HepG2 (cell line): ENCODE data around the gene TRPV2. TPM values are rescaled to one million over a fixed set of nuclear protein-coding genes. Genes with fewer than 3 reads are reported as not detected.

ENCODE experiments used
- ATM ChIP-seq: fragments of 450-650 bp; IDR thresholded peaks from 2 replicates; pipeline ENCODE4 v1.7.1; 2017; ENCODE audit warnings: mild to moderate bottlenecking, borderline replicate concordance
- FOSL2 ChIP-seq: sonication (generic); formaldehyde crosslinking; IDR thresholded peaks from 2 replicates; pipeline ENCODE4 v1.4.0; 2020; ENCODE audit warnings: missing genetic modification reagents
- HNRNPK ChIP-seq: fragments of 200-400 bp; formaldehyde crosslinking; IDR thresholded peaks from 2 replicates; pipeline ENCODE4 v1.6.1; 2018; ENCODE audit warnings: low read length, low read depth, moderate library complexity, mild to moderate bottlenecking; ENCODE audit not compliant: poor library complexity, severe bottlenecking
- MED1 ChIP-seq: sonication (generic); formaldehyde crosslinking; IDR thresholded peaks from 2 replicates; pipeline ENCODE4 v1.4.0; 2020; ENCODE audit warnings: missing genetic modification reagents
- MLLT10 ChIP-seq: sonication (generic); formaldehyde crosslinking; IDR thresholded peaks from 2 replicates; pipeline ENCODE4 v1.4.0; 2020; ENCODE audit warnings: missing genetic modification reagents
- NFE2 ChIP-seq: sonication (generic); formaldehyde crosslinking; IDR thresholded peaks from 2 replicates; pipeline ENCODE4 v1.4.0; 2020; ENCODE audit warnings: missing genetic modification reagents
- RELA ChIP-seq: sonication (generic); formaldehyde crosslinking; IDR thresholded peaks from 2 replicates; pipeline ENCODE4 v1.4.0; 2020; ENCODE audit warnings: missing genetic modification reagents
- SOX6 ChIP-seq, 2 experiments: fragments of 450-650 bp in 1 of 2; sonication (generic) in 1 of 2; formaldehyde crosslinking in 1 of 2; IDR thresholded peaks; 2 replicates each; pipeline versions ENCODE4 v1.4.0 to v1.6.1; 2017 to 2020; ENCODE audit warnings: antibody characterized with exemption in 1 of 2, mild to moderate bottlenecking in 1 of 2, missing genetic modification reagents in 1 of 2
- SRSF4 ChIP-seq: fragments of 200-400 bp; formaldehyde crosslinking; IDR thresholded peaks from one replicate; pipeline ENCODE4 v1.6.1; 2018; ENCODE audit warnings: mild to moderate bottlenecking, low read depth, low read length, moderate library complexity; ENCODE audit not compliant: poor library complexity, severe bottlenecking
- TEAD3 ChIP-seq: optimal IDR thresholded peaks from 2 replicates; pipeline ENCODE3; 2016; ENCODE audit warnings: borderline replicate concordance
- THAP8 ChIP-seq: sonication (generic); formaldehyde crosslinking; IDR thresholded peaks from 2 replicates; pipeline ENCODE4 v1.5.1; 2020; ENCODE audit warnings: missing genetic modification reagents, mild to moderate bottlenecking, borderline replicate concordance
- TSC22D2 ChIP-seq: sonication (generic); formaldehyde crosslinking; IDR thresholded peaks from 2 replicates; pipeline ENCODE4 v1.5.1; 2020; ENCODE audit warnings: missing genetic modification reagents, mild to moderate bottlenecking, borderline replicate concordance
- ZBTB26 ChIP-seq: IDR thresholded peaks from 2 replicates; pipeline ENCODE4 v1.6.1; 2016; ENCODE audit warnings: missing compliant biosample characterization, missing genetic modification reagents, borderline replicate concordance
- ZBTB8A ChIP-seq: sonication (generic); formaldehyde crosslinking; IDR thresholded peaks from 2 replicates; pipeline ENCODE4 v1.4.0; 2020; ENCODE audit warnings: mild to moderate bottlenecking, low read depth, missing genetic modification reagents, borderline replicate concordance
- ZC3H13 ChIP-seq: sonication (generic); formaldehyde crosslinking; IDR thresholded peaks from 2 replicates; pipeline ENCODE4 v1.8.1; 2023; ENCODE audit warnings: mild to moderate bottlenecking, missing genetic modification reagents, moderate library complexity
- ZMYM3 ChIP-seq: sonication (generic); formaldehyde crosslinking; IDR thresholded peaks from 2 replicates; pipeline ENCODE4 v1.5.1; 2020; ENCODE audit warnings: mild to moderate bottlenecking, missing genetic modification reagents
- ZNF484 ChIP-seq: sonication (generic); formaldehyde crosslinking; IDR thresholded peaks from 2 replicates; pipeline ENCODE4 v1.5.1; 2020; ENCODE audit warnings: mild to moderate bottlenecking, low read depth, missing genetic modification reagents, borderline replicate concordance
- ZNF605 ChIP-seq: sonication (generic); formaldehyde crosslinking; IDR thresholded peaks from 2 replicates; pipeline ENCODE4 v1.8.0; 2022; ENCODE audit warnings: mild to moderate bottlenecking, missing genetic modification reagents
- ZNF674 ChIP-seq: sonication (generic); formaldehyde crosslinking; IDR thresholded peaks from 2 replicates; pipeline ENCODE4 v1.5.0; 2020; ENCODE audit warnings: low read depth, mild to moderate bottlenecking, missing genetic modification reagents
- polyA plus RNA-seq, 8 experiments: library from polyadenylated mRNA; depleted of rRNA in 3 of 8; stranded (reverse) in 7 of 8; unstranded in 1 of 8; fragments of >200 nt; fragmentation: Illumina TruSeq in 4 of 8; extraction: Trizol in 4 of 8; gene quantifications; 2 replicates each; pipeline versions ENCODE4 v1.2.1 to v1.2.3, GENCODE V29; 2011 to 2016; ENCODE audit warnings: low read depth in 4 of 8, missing spikeins in 1 of 8, mixed read lengths in 1 of 8; ENCODE audit not compliant: insufficient read depth in 1 of 8
- total RNA-seq, 5 experiments: library from RNA; depleted of rRNA; stranded (reverse); fragments of >200 nt; fragmentation: Illumina TruSeq; extraction: Trizol; gene quantifications; 2 replicates each; pipeline ENCODE4 v1.2.3, GENCODE V29; 2016; ENCODE audit warnings: low read depth in 1 of 5
- TF ChIP-seq, protein P1 (sequence below): sonication (generic); formaldehyde crosslinking; IDR thresholded peaks from 2 replicates; pipeline ENCODE4 v1.4.0; 2020; ENCODE audit warnings: missing genetic modification reagents, mild to moderate bottlenecking, borderline replicate concordance
- TF ChIP-seq, protein P2 (sequence below): sonication (generic); formaldehyde crosslinking; IDR thresholded peaks from 2 replicates; pipeline ENCODE4 v1.5.1; 2020; ENCODE audit warnings: mild to moderate bottlenecking, missing genetic modification reagents, moderate library complexity
- TF ChIP-seq, protein P3 (sequence below): sonication (generic); formaldehyde crosslinking; IDR thresholded peaks from 2 replicates; pipeline ENCODE4 v1.9.0; 2021; ENCODE audit warnings: missing genetic modification reagents, mild to moderate bottlenecking, borderline replicate concordance

TRPV2 gene
- total and polyA plus RNA-seq, 2 of the 13 experiments (the other 11 are each of a cell fraction or from before 2014, with no cell fraction given): 13.6 to 21.3 TPM

GRCh38 chr17:16443511-16444257, 28.3 kb downstream of the TRPV2 start (continued):
- TF ChIP-seq, protein P1, sequence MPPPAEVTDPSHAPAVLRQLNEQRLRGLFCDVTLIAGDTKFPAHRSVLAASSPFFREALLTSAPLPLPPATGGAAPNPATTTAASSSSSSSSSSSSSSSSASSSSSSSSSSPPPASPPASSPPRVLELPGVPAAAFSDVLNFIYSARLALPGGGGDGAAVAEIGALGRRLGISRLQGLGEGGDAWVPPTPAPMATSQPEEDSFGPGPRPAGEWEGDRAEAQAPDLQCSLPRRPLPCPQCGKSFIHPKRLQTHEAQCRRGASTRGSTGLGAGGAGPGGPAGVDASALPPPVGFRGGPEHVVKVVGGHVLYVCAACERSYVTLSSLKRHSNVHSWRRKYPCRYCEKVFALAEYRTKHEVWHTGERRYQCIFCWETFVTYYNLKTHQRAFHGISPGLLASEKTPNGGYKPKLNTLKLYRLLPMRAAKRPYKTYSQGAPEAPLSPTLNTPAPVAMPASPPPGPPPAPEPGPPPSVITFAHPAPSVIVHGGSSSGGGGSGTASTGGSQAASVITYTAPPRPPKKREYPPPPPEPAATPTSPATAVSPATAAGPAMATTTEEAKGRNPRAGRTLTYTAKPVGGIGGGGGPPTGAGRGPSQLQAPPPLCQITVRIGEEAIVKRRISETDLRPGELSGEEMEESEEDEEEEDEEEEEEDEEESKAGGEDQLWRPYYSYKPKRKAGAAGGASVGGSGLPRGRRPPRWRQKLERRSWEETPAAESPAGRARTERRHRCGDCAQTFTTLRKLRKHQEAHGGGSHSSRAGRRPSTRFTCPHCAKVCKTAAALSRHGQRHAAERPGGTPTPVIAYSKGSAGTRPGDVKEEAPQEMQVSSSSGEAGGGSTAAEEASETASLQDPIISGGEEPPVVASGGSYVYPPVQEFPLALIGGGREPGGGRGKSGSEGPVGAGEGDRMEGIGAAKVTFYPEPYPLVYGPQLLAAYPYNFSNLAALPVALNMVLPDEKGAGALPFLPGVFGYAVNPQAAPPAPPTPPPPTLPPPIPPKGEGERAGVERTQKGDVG (CRISPR knock-in tag): no peak; the same call in 1 of the 2 replicates
- TF ChIP-seq ZNF605 (CRISPR knock-in tag): no peak
- no peak for TF ChIP-seq MED1 (CRISPR knock-in tag)
- TF ChIP-seq ZBTB8A (CRISPR knock-in tag): no peak
- TF ChIP-seq ZMYM3: no peak
- no peak for TF ChIP-seq ATM
- no peak for TF ChIP-seq TSC22D2 (CRISPR knock-in tag)
- TF ChIP-seq, protein P2, sequence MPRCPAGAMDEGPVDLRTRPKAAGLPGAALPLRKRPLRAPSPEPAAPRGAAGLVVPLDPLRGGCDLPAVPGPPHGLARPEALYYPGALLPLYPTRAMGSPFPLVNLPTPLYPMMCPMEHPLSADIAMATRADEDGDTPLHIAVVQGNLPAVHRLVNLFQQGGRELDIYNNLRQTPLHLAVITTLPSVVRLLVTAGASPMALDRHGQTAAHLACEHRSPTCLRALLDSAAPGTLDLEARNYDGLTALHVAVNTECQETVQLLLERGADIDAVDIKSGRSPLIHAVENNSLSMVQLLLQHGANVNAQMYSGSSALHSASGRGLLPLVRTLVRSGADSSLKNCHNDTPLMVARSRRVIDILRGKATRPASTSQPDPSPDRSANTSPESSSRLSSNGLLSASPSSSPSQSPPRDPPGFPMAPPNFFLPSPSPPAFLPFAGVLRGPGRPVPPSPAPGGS (CRISPR knock-in tag): no peak
- no peak for TF ChIP-seq FOSL2 (CRISPR knock-in tag)
- TF ChIP-seq TEAD3 (CRISPR knock-in tag): no peak
- no peak for TF ChIP-seq THAP8 (CRISPR knock-in tag)
- TF ChIP-seq RELA (CRISPR knock-in tag): no peak
- no peak for TF ChIP-seq ZNF674 (CRISPR knock-in tag)
- TF ChIP-seq SRSF4: peak; percentile 76
- TF ChIP-seq, protein P3, sequence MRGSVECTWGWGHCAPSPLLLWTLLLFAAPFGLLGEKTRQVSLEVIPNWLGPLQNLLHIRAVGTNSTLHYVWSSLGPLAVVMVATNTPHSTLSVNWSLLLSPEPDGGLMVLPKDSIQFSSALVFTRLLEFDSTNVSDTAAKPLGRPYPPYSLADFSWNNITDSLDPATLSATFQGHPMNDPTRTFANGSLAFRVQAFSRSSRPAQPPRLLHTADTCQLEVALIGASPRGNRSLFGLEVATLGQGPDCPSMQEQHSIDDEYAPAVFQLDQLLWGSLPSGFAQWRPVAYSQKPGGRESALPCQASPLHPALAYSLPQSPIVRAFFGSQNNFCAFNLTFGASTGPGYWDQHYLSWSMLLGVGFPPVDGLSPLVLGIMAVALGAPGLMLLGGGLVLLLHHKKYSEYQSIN: 0 out of 2 replicates have a peak, but pooled peaks have one; percentile 38
- TF ChIP-seq HNRNPK: no peak
- TF ChIP-seq SOX6 (IDR thresholded peaks at IDR 0.05): no peak
- TF ChIP-seq SOX6 (CRISPR knock-in tag; IDR thresholded peaks at IDR 0.05): no peak
- TF ChIP-seq MLLT10 (CRISPR knock-in tag): no peak
- TF ChIP-seq NFE2 (CRISPR knock-in tag): no peak
- no peak for TF ChIP-seq ZBTB26 (CRISPR knock-in tag)
- TF ChIP-seq ZC3H13 (CRISPR knock-in tag): no peak; the same call in 1 of the 2 replicates
- no peak for TF ChIP-seq ZNF484 (CRISPR knock-in tag)
